GM18858 (cell line): ENCODE measurements around the gene COQ5.

Source experiments
- ATAC-seq: cut with Tn5 transposase; IDR thresholded peaks from one replicate; pipeline ENCODE4 v1.9.1; 2021; ENCODE audit not compliant: unreplicated experiment

Gene COQ5

GRCh38 chr12:120457133-120457532 lies 71.8 kb downstream of the COQ5 start:
- ATAC-seq: no peak

DNA sequence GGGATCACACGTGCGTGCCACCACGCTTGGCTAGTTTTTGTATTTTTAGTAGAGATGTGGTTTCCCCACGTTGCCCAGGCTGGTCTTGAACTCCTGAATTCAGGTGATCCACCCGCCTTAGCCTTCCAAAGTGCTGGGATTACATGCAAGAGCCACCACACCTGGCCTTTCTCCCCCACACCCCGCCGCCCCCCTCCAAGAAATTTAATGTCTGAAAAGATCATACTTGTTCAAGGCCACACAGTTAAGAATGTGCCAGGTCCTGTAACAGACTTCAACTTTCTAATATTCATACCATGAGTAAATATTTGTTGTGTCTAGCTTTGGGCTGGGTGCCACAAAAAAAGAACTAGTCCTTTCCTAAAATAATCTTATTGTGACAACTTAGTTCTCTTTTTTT lies 73.7 kb downstream of the COQ5 start:
- no peak for ATAC-seq

DNA sequence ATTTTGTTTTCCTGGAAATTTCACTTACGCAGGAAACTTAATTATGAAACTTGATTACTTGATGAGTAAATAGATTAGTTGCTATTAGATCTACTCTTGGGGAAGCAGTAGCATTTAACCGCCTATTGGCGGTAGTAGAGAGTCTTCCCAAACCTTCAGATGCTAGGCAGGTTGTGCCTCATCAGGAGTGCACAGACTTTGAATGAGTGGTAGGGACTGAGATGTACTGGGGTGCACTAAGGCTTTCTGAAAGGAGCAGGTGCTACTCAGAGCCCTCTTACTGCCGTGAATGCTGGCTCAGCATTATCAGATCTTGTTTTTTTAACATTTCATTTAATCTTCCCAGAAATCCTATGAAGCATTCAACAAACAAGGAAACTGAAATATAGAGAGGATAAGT lies 75.0 kb downstream of the COQ5 start:
- ATAC-seq: no peak
